Vagina (tissue), 2 donors: Measurements from ENCODE around the gene CELF5. TPM values are rescaled to one million over a fixed set of nuclear protein-coding genes. Genes with fewer than 3 reads are reported as not detected.

ENCODE experiments used
- DNase-seq, 2 donors: peaks; one replicate each; pipeline ENCODE4 v3.0.0-alpha.2; 2017; ENCODE audit errors: extremely low spot score in 2 of 2
- H3K27ac ChIP-seq: fragments of 200-600 bp; sonication (generic); one replicate; pipeline ENCODE4 v1.5.1; 2019
- H3K27me3 ChIP-seq: fragments of 200-600 bp; sonication (generic); one replicate; pipeline ENCODE4 v1.5.1; 2019
- H3K36me3 ChIP-seq, 2 donors: fragments of 200-600 bp; sonication (generic); one replicate each; pipeline ENCODE4 v1.5.1; 2017 to 2019
- H3K4me1 ChIP-seq: fragments of 200-600 bp; sonication (generic); one replicate; pipeline ENCODE4 v1.5.1; 2019
- H3K4me3 ChIP-seq, 2 donors: fragments of 200-600 bp; sonication (generic); 1 replicate in 1 of 2; 2 replicates in 1 of 2; pipeline ENCODE4 v1.5.1; 2016 to 2019
- H3K9me3 ChIP-seq: fragments of 200-600 bp; sonication (generic); one replicate; pipeline ENCODE4 v1.5.1; 2019
- CTCF ChIP-seq, 3 experiments: fragments of 450-650 bp in 2 of 3; fragments of 200-600 bp in 1 of 3; sonication (generic) in 1 of 3; IDR thresholded peaks; one replicate each; pipeline ENCODE4 v1.5.1; 2017 to 2019; ENCODE audit warnings: antibody characterized with exemption in 3 of 3, mild to moderate bottlenecking in 2 of 3, moderate library complexity in 2 of 3
- POLR2A ChIP-seq, 2 donors: fragments of 450-650 bp; IDR thresholded peaks; one replicate each; pipeline ENCODE4 v1.6.1; 2017; ENCODE audit warnings: antibody characterized with exemption in 2 of 2, mild to moderate bottlenecking in 2 of 2, moderate library complexity in 2 of 2
- POLR2AphosphoS5 ChIP-seq, 2 donors: sonication (generic); formaldehyde crosslinking; IDR thresholded peaks; one replicate each; pipeline ENCODE4 v1.9.0; 2017; ENCODE audit warnings: antibody characterized with exemption in 2 of 2, mild to moderate bottlenecking in 2 of 2, low read depth in 1 of 2; ENCODE audit not compliant: insufficient read depth in 1 of 2
- intact Hi-C: fragments of 100-400 bp; cut with DNase I; formaldehyde crosslinking; loops from one replicate; pipeline ENCODE4 v1.15.1; 2023
- total RNA-seq: library from RNA; depleted of rRNA; stranded (reverse); fragments of >200 nt; gene quantifications from one replicate; pipeline ENCODE4 v1.2.3, GENCODE V29; 2016

Gene CELF5
- total RNA-seq, 1 donor from 2014 or later, result not detected

GRCh38 chr19:3225169-3225485 lies 666 bp downstream of the CELF5 start:
- Histone ChIP-seq H3K36me3 (no peaks in the 10 kb centered on the region), H3K4me3 (no peak overlapping the region), H3K27ac (no peak overlapping the region), H3K27me3 (peaks cover 8% of the 10 kb centered on the region), H3K9me3 (no peaks in the 10 kb centered on the region), H3K4me1 (peaks cover 7% of the 10 kb centered on the region)
- no peak for DNase-seq
- TF ChIP-seq POLR2AphosphoS5 (IDR thresholded peaks at IDR 0.05; ENCODE audit: insufficient read depth in 1 of 2, low read depth in 1 of 2) (no peak), CTCF (IDR thresholded peaks at IDR 0.05) (no peak), POLR2A (IDR thresholded peaks at IDR 0.05) (no peak)
- intact Hi-C loops, result no loop called here

- Histone ChIP-seq H3K9me3 (no peaks in the 10 kb centered on the region), H3K4me3 (no peak overlapping the region), H3K27ac (no peak overlapping the region), H3K36me3 (no peaks in the 10 kb centered on the region), H3K4me1 (peaks cover 7% of the 10 kb centered on the region), H3K27me3 (peaks cover 8% of the 10 kb centered on the region)
- TF ChIP-seq POLR2AphosphoS5 (IDR thresholded peaks at IDR 0.05; ENCODE audit: insufficient read depth in 1 of 2, low read depth in 1 of 2), result no peak
- no peak for TF ChIP-seq POLR2A (IDR thresholded peaks at IDR 0.05)
- no peak for TF ChIP-seq CTCF (IDR thresholded peaks at IDR 0.05)
- intact Hi-C loops, result no loop called here
- DNase-seq, result no peak
Observed at GRCh38 chr19:3225677-3226093, 1.2 kb downstream of the CELF5 start.

- H3K4me3 ChIP-seq, result no peak overlapping the region
- no peak for TF ChIP-seq CTCF (IDR thresholded peaks at IDR 0.05)
- no peak for TF ChIP-seq POLR2AphosphoS5 (IDR thresholded peaks at IDR 0.05; ENCODE audit: insufficient read depth in 1 of 2, low read depth in 1 of 2)
- no peak for TF ChIP-seq POLR2A (IDR thresholded peaks at IDR 0.05)
- H3K27ac ChIP-seq, result no peak overlapping the region
- no peak for DNase-seq
- intact Hi-C loops, result no loop called here
- H3K9me3 ChIP-seq, result no peaks in the 10 kb centered on the region
- H3K27me3 ChIP-seq, result peaks cover 8% of the 10 kb centered on the region
- H3K4me1 ChIP-seq, result peaks cover 7% of the 10 kb centered on the region
- H3K36me3 ChIP-seq, result no peaks in the 10 kb centered on the region
Observed at GRCh38 chr19:3227054-3227626, 2.7 kb downstream of the CELF5 start.

- intact Hi-C loops, result no loop called here
- H3K36me3 ChIP-seq, result no peaks in the 10 kb centered on the region
- H3K9me3 ChIP-seq, result no peaks in the 10 kb centered on the region
- H3K27me3 ChIP-seq, result peaks cover 8% of the 10 kb centered on the region
- peaks cover 7% of the 10 kb centered on the region for H3K4me1 ChIP-seq
- H3K4me3 ChIP-seq, result no peak overlapping the region
- H3K27ac ChIP-seq, result no peak overlapping the region
- TF ChIP-seq POLR2AphosphoS5 (IDR thresholded peaks at IDR 0.05; ENCODE audit: insufficient read depth in 1 of 2, low read depth in 1 of 2) (no peak), CTCF (IDR thresholded peaks at IDR 0.05) (no peak), POLR2A (IDR thresholded peaks at IDR 0.05) (no peak)
- DNase-seq, result no peak
Observed at GRCh38 chr19:3229346-3229743, 4.9 kb downstream of the CELF5 start.

GRCh38 chr19:3229888-3230496 lies 5.5 kb downstream of the CELF5 start:
- no peaks in the 10 kb centered on the region for H3K9me3 ChIP-seq
- no peak overlapping the region for H3K4me3 ChIP-seq
- peaks cover 5% of the 10 kb centered on the region for H3K27me3 ChIP-seq
- intact Hi-C loops, result no loop called here
- peaks cover 3% of the 10 kb centered on the region for H3K4me1 ChIP-seq
- H3K27ac ChIP-seq, result no peak overlapping the region
- no peak for TF ChIP-seq POLR2AphosphoS5 (IDR thresholded peaks at IDR 0.05; ENCODE audit: insufficient read depth in 1 of 2, low read depth in 1 of 2)
- no peak for DNase-seq
- H3K36me3 ChIP-seq, result no peaks in the 10 kb centered on the region
